NCI-H2196 (cell line): ENCODE data around the gene DYDC2.

Experiments used
- DNase-seq: peaks from one replicate; lab custom pipeline; 2025; ENCODE audit not compliant: unreplicated experiment; lab: John Stamatoyannopoulos, UW

The DYDC2 gene

DNA sequence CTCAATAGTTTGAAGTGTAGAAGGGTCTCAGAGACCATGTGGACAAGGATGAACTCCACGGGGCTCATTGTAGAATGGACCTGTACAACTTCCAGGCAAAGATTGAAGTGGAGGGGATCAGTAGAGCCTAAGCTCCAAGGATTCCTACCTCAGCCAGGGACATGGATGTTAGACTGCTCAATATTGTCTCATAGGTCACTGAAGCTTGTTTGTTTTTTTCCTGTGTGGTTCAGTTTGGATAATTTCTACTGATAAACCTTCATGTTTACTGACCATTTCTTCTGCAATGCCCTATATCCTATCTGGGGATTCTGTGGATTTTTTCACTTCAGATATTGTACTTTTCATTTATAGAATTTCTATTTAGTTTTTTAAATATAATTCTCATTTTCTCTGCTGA, 8.9 kb downstream of the DYDC2 start:
- no peak for DNase-seq

GRCh38 chr10:80371467-80371866, 14.9 kb downstream of the DYDC2 start:
- no peak for DNase-seq

DNA sequence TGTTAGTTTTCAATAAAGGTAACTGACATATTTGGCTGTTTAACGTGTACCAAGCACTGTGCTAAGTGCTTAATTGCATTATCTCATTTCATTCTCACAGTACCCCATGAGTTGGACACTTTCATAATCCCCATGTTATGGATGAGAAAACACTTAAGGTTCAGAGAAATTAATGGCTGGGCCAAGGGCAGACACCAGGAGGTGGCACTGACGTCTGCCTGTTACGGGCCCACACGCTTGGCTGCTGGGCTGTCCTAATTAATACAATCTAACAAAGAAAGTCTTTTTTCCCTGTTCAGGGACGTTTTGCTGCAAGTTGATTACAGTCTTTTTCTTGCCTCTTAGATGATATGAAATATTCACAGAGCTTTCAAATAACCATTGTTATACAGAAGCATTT, 16.1 kb downstream of the DYDC2 start:
- no peak for DNase-seq

GRCh38 chr10:80373502-80373901, 16.9 kb downstream of the DYDC2 start:
- DNase-seq, result no peak

- DNase-seq, result no peak
These were observed 23.1 kb downstream of the DYDC2 start for GRCh38 chr10:80379701-80380100.

DNA sequence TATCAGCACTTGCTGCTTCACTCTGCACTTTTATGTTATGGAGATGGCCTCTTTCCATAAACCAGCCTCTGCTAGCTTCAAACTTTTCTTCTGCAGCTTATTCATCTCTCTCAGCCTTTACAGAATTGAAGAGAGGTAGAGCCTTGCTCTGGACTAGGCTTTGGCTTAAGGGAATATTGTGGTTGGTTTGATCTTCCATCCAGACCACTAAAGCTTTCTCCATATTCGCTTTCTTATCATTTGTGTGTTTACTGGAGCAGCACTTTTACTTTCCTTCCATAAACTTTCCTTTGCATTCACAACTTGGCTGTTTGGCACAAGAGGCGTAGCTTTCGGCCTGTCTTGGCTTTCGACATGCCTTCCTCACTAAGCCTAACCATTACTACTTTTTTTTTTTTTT, 23.6 kb downstream of the DYDC2 start:
- no peak for DNase-seq

GRCh38 chr10:80382989-80383388, 26.4 kb downstream of the DYDC2 start:
- peak; percentile 4 for DNase-seq

DNA sequence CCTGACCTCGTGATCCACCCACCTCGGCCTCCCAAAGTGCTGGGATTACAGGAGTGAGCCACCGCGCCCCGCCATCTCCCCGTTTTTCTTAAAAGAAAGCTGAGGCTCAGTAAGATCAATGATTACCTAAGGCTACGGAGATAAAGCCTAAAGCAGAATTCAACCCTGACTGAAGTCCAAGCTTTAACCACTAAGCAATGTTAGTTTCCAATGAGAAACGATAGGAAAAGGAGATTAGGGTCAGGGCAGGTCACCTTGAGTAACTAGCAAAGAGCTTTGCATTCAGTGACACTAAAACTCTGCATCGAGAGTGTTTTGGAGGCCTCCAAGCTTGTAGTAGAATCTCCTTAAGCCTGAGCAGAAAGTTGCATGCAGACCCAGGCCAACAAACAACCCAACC, 34.2 kb downstream of the DYDC2 start:
- no peak for DNase-seq

DNA sequence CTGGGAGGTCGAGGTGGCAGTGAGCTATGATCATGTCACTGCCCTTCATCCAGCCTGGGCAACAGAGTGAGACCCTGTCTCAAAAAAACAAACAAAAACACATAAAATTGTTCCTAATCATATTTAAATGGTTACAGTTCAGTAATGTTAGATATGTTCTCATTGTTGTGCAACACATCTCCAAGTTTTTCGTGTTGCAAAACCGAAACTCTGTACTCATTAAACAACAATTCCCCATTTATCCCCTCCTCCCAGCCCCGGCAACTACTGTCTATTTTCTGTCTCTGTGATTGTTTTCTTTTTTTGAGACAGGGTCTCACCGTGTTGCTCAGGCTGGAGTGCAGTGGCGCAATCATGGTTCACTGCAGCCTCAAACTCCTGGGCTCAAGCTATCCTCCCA, 35.7 kb downstream of the DYDC2 start:
- no peak for DNase-seq

GRCh38 chr10:80394358-80394916, 37.9 kb downstream of the DYDC2 start:
- no peak for DNase-seq

DNA sequence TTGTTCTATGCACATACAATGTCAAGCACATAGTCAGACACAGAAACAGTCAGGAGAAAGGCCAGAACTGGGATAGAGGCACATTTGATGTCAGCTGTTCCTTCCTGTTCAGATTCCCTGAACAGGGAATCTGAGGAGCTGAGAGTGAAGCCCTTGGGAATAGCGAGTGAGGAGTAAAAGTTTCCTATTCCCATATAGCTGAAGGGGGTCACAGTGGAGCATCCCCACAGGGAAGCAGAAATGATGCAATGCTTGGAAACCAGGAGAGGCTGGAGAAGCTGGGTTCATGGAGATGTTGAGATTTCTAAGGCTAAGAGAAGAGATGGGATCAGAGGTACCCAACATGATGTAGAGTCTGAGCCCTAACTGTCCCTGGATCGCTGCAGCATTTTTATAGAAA, 40.4 kb downstream of the DYDC2 start:
- DNase-seq, result no peak

- DNase-seq, result no peak
These were observed 43.7 kb downstream of the DYDC2 start for GRCh38 chr10:80400136-80400804.

DNA sequence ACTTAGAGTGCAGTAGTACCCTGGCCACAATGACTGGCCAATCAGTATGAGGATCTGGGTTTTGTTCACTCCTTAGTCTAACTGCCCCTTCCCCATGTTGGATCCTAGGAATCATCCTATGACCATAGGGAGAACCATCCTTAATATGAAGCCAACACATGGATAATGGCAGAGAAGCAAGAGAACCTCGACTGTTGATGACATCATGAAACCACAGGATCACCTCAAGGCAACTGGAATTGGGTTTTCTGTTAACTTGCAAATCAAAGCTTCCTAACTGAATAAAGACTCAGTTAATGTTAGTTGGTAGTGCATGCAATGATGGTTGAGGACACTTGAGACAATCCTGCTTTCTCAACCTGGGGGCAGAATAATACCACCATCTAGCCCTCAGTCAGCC, 48.5 kb downstream of the DYDC2 start:
- no peak for DNase-seq

- no peak for DNase-seq
These were observed 49.0 kb downstream of the DYDC2 start for GRCh38 chr10:80405626-80406025.

DNA sequence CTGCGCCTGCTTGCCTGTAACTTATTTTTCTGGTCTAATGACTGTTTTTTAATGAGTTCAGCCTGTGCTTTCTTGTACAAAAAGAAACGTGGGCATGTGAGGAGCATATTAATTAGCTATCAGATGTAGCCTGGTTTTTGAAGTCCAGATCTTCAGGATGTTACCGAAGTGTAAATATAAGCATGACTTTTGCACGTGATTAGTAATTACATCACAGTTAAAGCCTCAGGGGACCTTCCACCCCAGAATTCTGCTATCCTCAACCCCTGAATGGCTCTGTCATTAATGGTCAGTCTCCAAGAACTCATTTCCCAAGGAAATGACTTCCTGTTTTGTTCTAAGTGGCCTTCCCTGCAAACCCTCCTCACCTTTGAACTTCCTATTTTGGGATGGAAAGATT, 49.6 kb downstream of the DYDC2 start:
- no peak for DNase-seq

DNA sequence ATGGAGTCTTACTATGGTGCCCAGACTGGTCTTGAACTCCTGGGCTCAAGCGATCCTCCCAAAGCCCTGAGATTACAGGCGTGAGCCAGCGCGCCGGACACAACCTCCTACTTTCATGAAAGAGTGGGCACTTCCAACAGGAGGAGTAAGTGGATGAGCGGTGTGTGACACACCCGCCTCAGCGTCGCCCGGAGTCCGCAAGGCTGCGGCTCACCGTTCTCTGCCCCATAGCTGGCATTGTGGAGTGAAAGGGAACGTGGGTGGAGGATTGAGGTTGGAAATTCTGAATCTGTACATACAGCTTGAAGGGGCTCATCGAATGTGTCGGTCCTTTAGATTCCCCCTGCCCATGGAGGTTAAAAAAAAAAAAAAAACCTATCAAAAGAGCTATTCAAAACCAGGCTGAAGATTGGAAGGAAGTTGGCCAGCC, 51.2 kb downstream of the DYDC2 start:
- DNase-seq, result no peak

- peak; percentile 61 for DNase-seq
These were observed 51.9 kb downstream of the DYDC2 start, which contains the start of gene PRXL2A for GRCh38 chr10:80408242-80409101. Gene PRXL2A (plus strand): TSS chr10:80408551. CDS start chr10:80420468, 11,917 bp downstream.

GRCh38 chr10:80409121-80409520, 52.5 kb downstream of the DYDC2 start:
- DNase-seq, result no peak

DNA sequence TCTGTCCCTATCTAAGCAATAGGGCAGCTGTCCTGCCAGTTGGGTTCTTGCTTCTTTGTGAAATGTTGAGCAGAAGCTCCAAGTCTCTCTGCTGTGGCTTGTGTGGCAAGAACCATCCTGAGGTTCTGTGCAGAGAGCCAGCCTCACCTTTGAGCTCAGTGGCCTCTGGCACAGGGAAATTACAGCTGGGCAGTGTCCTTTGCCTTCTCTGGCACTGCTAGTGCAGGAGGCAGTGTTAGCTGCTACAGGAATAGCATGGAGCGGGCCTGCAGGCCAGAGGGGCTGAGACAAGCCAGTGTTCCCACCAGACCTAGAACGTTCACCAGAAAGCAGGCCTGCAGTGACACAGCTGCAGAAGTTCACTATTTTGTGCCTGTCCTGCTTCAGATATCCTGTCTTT, 53.5 kb downstream of the DYDC2 start:
- DNase-seq, result no peak

DNA sequence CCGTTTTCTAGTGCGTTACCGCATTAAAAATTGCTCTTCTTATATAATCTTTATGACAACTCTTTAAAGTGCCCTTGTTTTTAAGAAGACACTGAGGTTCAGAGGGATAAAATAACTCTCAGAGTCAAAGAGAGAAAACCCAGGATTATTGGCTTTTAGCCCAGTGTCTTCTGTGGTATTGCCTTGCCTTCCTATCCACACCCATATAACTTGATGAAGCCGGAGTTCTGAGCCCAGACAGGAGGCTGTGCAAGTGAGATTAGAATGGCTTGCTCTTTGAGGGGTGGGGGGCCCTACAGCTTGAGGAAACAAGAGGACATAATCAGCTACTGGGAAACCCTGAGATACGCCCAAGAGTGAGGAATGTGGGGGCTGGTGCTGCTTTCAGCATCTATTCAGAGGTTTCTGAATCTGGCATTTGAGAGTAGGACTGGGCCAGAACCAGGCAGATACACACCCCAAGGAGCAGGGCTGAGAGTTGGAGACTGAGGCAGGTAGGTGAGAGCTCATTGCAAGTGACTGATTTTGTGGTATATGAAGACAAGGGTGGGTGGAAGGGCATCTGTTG, 54.1 kb downstream of the DYDC2 start:
- DNase-seq, result no peak

DNA sequence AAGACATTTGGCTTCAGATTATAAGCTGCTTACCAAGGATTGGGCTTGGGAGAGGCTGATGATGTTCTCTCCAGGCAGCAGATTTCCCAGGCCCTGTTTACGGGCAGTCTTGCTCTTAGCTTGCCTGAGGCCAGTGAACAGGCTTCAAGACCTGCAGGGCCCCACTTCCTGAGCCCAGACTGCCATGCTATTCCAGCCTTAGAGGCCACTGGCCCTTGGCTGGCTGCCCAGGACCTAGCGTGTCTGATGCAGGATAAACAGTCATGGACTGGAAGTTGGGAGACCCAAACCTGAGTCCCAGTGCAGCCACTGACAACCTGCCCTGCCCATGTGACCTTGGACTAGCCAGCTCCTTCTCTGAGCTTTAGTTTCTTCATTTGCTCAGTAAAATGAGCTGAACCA, 54.7 kb downstream of the DYDC2 start:
- no peak for DNase-seq
